Esophagus muscularis mucosa (tissue), 4 donors: ENCODE measurements around the gene TMX3. TPM values are rescaled to one million over a fixed set of nuclear protein-coding genes. Genes with fewer than 3 reads are reported as not detected.
A peak's percentile ranks its signal among the peaks of the same experiment; 100 is the strongest.

ENCODE experiments used
- DNase-seq: peaks from one replicate; pipeline ENCODE4 v3.0.0-alpha.2; 2017; ENCODE audit errors: extremely low spot score
- H3K27ac ChIP-seq, 4 donors: fragments of 200-600 bp; sonication (generic); replicated peaks in 1 of 4; 1 replicate in 3 of 4; 2 replicates in 1 of 4; pipeline ENCODE4 v1.5.1; 2016 to 2019; ENCODE audit warnings: mild to moderate bottlenecking in 1 of 4
- H3K27me3 ChIP-seq, 4 donors: fragments of 200-600 bp; sonication (generic); one replicate each; pipeline versions ENCODE4 v1.5.1 to v1.6.0; 2016 to 2019
- H3K36me3 ChIP-seq, 4 donors: fragments of 200-600 bp; sonication (generic); one replicate each; pipeline ENCODE4 v1.5.1; 2016 to 2019
- H3K4me1 ChIP-seq, 4 donors: fragments of 200-600 bp; sonication (generic); one replicate each; pipeline ENCODE4 v1.5.1; 2016 to 2019
- H3K4me3 ChIP-seq, 4 donors: fragments of 200-600 bp; sonication (generic); 1 replicate in 2 of 4; 2 replicates in 2 of 4; pipeline ENCODE4 v1.5.1; 2016 to 2019; ENCODE audit warnings: mild to moderate bottlenecking in 4 of 4, moderate library complexity in 1 of 4
- H3K9me3 ChIP-seq, 4 donors: fragments of 200-600 bp; sonication (generic); 1 replicate in 3 of 4; 2 replicates in 1 of 4; pipeline ENCODE4 v1.5.1; 2016 to 2019
- EP300 ChIP-seq: sonication (generic); formaldehyde crosslinking; IDR thresholded peaks from one replicate; pipeline ENCODE4 v1.6.1; 2017; ENCODE audit warnings: antibody characterized with exemption
- POLR2A ChIP-seq: fragments of 450-650 bp; IDR thresholded peaks from one replicate; pipeline ENCODE4 v1.6.1; 2017; ENCODE audit warnings: antibody characterized with exemption, moderate library complexity, mild to moderate bottlenecking, low read depth
- POLR2AphosphoS5 ChIP-seq, 2 donors: sonication (generic); formaldehyde crosslinking; IDR thresholded peaks; one replicate each; pipeline ENCODE4 v1.6.1; 2017; ENCODE audit warnings: antibody characterized with exemption in 2 of 2
- WGBS: methylation state at CpG from one replicate; pipeline ENCODE4 v1.1.5; 2018; 5-methylcytosine and 5-hydroxymethylcytosine counted together
- intact Hi-C: fragments of 100-400 bp; cut with DNase I; formaldehyde crosslinking; loops from one replicate; pipeline ENCODE4 v1.15.1; 2023
- total RNA-seq, 4 donors: library from RNA; depleted of rRNA; stranded (reverse); fragments of >200 nt; gene quantifications; one replicate each; pipeline versions ENCODE4 v1.1.0 to v1.2.1, GENCODE V29; 2016
- TF ChIP-seq, protein P1 (sequence below), 3 experiments: fragments of 200-600 bp in 2 of 3; fragments of 450-650 bp in 1 of 3; sonication (generic) in 2 of 3; IDR thresholded peaks; one replicate each; pipeline ENCODE4 v1.5.1; 2017 to 2019; ENCODE audit warnings: antibody characterized with exemption in 3 of 3, mild to moderate bottlenecking in 2 of 3, moderate library complexity in 1 of 3

Gene TMX3
- total RNA-seq, 4 donors from 2014 or later, result 29.0 to 39.5 (median 31.3) TPM

DNA sequence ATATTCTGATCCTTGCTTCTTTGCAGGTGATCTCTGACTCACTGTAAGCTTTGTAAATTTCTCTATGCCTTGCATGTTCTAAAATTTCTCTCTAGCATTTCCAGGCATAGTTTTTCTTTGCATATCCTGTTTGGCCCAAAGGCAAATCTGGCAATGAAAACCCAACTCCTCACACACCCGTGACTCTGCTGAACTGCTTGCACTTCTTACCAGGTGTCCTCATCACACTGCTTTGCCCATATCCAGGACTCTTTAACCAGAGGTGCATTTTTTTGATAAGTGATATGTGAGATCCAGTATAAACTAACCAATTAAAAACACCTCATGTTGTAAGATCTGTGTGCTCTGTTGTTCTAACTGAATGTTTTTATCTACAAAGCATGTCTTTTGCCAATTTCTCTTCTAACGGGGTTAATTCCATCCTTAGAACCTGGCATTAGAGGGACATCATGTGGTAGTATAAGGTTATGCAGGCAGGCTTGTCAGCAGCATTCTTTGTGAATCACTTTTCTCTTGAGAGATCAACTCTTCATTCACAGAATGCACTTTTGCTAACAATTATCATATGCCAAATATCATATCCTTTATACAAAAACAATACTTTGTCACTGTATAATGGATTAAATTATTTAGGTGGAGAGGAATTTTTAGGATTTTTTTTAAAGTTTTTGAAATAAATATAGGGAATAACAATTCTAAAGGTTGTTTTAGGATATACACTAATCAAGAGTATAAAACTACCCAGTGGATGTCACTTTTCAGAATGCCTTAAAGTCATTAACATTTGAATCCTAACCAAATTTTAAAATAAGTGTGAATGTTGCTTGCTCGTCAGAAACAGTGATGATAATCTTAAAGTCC, 20.8 kb upstream of the TMX3 start:
- intact Hi-C loops, result no loop called here
- WGBS, result 34% methylated on average over 3 of the region's 3 CpGs
- no peak for TF ChIP-seq POLR2AphosphoS5 (IDR thresholded peaks at IDR 0.05)
- TF ChIP-seq, protein P1, sequence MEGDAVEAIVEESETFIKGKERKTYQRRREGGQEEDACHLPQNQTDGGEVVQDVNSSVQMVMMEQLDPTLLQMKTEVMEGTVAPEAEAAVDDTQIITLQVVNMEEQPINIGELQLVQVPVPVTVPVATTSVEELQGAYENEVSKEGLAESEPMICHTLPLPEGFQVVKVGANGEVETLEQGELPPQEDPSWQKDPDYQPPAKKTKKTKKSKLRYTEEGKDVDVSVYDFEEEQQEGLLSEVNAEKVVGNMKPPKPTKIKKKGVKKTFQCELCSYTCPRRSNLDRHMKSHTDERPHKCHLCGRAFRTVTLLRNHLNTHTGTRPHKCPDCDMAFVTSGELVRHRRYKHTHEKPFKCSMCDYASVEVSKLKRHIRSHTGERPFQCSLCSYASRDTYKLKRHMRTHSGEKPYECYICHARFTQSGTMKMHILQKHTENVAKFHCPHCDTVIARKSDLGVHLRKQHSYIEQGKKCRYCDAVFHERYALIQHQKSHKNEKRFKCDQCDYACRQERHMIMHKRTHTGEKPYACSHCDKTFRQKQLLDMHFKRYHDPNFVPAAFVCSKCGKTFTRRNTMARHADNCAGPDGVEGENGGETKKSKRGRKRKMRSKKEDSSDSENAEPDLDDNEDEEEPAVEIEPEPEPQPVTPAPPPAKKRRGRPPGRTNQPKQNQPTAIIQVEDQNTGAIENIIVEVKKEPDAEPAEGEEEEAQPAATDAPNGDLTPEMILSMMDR (IDR thresholded peaks at IDR 0.05), result peak; percentile 42 to 73 (median 43)
- Histone ChIP-seq H3K4me1 (no peaks in the 10 kb centered on the region), H3K36me3 (no peaks in the 10 kb centered on the region), H3K27ac (no peak overlapping the region), H3K4me3 (no peak overlapping the region), H3K27me3 (no peaks in the 10 kb centered on the region), H3K9me3 (no peaks in the 10 kb centered on the region)
- DNase-seq, result no peak

DNA sequence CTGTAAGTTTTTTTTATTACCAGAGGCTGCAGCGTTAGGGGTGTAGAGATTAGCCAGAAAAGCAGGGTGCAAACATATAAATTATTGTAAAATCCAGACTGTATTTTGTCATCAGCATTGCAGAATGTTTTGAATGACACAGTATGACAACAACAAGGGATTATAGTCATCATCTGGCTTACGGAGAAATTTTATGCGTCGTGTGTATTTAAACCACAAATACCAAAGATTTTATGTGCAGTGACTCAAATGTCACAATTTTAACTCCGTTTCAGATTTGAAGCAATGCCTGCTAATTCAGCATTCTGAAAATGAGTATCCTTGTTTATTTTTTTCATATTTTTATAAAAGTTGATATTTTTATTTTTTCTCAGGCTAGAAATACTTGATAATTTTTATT, 19.4 kb upstream of the TMX3 start:
- Histone ChIP-seq H3K9me3 (no peaks in the 10 kb centered on the region), H3K4me1 (no peaks in the 10 kb centered on the region), H3K4me3 (no peak overlapping the region), H3K36me3 (no peaks in the 10 kb centered on the region), H3K27me3 (no peaks in the 10 kb centered on the region), H3K27ac (no peak overlapping the region)
- TF ChIP-seq EP300 (no peak), POLR2AphosphoS5 (IDR thresholded peaks at IDR 0.05) (no peak), POLR2A (no peak)
- TF ChIP-seq, protein P1 (IDR thresholded peaks at IDR 0.05), result no peak
- 55% methylated on average over 5 of the region's 5 CpGs for WGBS
- no peak for DNase-seq
- intact Hi-C loops, result no loop called here

DNA sequence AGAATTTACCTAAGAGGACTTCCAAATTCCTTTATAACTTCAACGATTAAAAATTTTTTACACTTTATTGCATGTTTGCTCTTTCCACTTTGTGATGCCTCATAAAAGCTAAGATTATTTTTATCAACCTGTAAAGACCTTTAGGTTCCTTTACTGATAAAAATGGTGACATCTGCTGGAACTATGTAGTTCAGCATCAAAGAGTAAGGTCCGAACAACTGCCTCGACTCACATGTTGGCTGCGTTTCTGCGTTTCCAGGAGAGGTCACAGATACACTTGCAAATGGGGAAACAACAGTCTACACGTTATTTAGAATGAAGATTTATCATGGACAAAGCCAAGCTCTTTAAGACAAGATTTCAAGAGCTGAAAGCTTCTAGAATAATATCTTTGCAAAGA, 18.8 kb upstream of the TMX3 start:
- Histone ChIP-seq H3K4me1 (no peaks in the 10 kb centered on the region), H3K27ac (no peak overlapping the region), H3K27me3 (no peaks in the 10 kb centered on the region), H3K4me3 (no peak overlapping the region), H3K9me3 (no peaks in the 10 kb centered on the region), H3K36me3 (no peaks in the 10 kb centered on the region)
- DNase-seq, result no peak
- intact Hi-C loops, result no loop called here
- 31% methylated on average over 6 of the region's 6 CpGs for WGBS
- no peak for TF ChIP-seq POLR2A
- TF ChIP-seq, protein P1 (IDR thresholded peaks at IDR 0.05), result no peak
- TF ChIP-seq POLR2AphosphoS5 (IDR thresholded peaks at IDR 0.05), result no peak
- no peak for TF ChIP-seq EP300

DNA sequence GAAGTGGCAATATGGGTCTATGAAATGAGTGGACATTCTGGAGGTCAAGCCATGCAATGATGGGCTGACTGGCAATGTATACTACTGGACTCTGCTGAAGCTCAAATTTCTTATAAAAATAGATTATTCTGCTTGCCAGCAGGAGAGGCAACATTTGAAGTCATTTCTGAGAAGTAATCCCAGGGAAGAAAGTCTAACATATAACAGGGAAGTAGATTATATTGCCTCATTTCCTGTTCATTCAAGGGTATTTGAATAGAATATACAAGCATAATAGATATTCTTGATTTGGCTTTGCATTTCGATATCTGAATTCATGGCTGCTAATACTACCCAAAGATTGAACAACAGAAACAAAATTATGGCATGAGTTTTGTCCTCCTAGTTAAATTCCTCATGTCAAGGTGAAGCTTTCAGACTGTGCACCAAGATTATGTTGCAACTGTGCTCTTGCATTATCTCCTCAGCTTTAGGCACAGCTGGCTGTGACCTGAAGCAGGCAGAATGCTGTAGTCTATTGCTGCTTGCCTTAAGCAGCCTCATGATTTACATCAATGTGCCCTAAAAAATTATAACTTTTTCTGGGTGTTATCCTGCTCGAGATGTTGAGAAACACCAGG, 13.3 kb upstream of the TMX3 start:
- TF ChIP-seq EP300 (no peak), POLR2A (no peak), POLR2AphosphoS5 (IDR thresholded peaks at IDR 0.05) (no peak)
- TF ChIP-seq, protein P1 (IDR thresholded peaks at IDR 0.05), result no peak
- no peak overlapping the region for H3K4me3 ChIP-seq
- H3K36me3 ChIP-seq, result no peaks in the 10 kb centered on the region
- intact Hi-C loops, result no loop called here
- 76% methylated on average over 2 of the region's 2 CpGs for WGBS
- H3K27me3 ChIP-seq, result no peaks in the 10 kb centered on the region
- H3K27ac ChIP-seq, result no peak overlapping the region
- DNase-seq, result no peak
- no peaks in the 10 kb centered on the region for H3K4me1 ChIP-seq
- H3K9me3 ChIP-seq, result no peaks in the 10 kb centered on the region
